Stimulated activated CD4-positive, alpha-beta T cell treated with anti-CD3 and anti-CD28 coated beads, Interleukin-12 subunit alpha, Interleukin-12 subunit beta, amount 100 ng/mL, for 48 hours (primary cell): ENCODE data around the gene PHAF1.

Experiments
- DNase-seq, 3 donors: peaks; one replicate each; pipeline ENCODE4 v3.0.0-alpha.2; 2020; ENCODE audit warnings: low read depth in 2 of 3, low spot score in 1 of 3

The PHAF1 gene

GRCh38 chr16:67109407-67110135 lies at the start of gene PHAF1:
Gene PHAF1 (plus strand): TSS chr16:67109941. CDS start chr16:67110176, 235 bp downstream.
- DNase-seq = peak; percentile 92 to 95 (median 94)

GRCh38 chr16:67063008-67063407 lies 46.7 kb upstream of the PHAF1 start:
- DNase-seq = no peak

- DNase-seq = no peak
Observed at GRCh38 chr16:67068212-67068753, 41.5 kb upstream of the PHAF1 start.

GRCh38 chr16:67071476-67072048 lies 38.2 kb upstream of the PHAF1 start:
- no peak for DNase-seq

GRCh38 chr16:67075331-67075730 lies 34.4 kb upstream of the PHAF1 start:
- DNase-seq = no peak

GRCh38 chr16:67077871-67078270 lies 31.9 kb upstream of the PHAF1 start:
- DNase-seq = no peak

- no peak for DNase-seq
Observed at GRCh38 chr16:67082100-67082499, 27.6 kb upstream of the PHAF1 start.

GRCh38 chr16:67082891-67083290 lies 26.9 kb upstream of the PHAF1 start:
- no peak for DNase-seq

- no peak for DNase-seq
Observed at GRCh38 chr16:67084345-67085028, 25.3 kb upstream of the PHAF1 start.

- no peak for DNase-seq
Observed at GRCh38 chr16:67086822-67087221, 22.9 kb upstream of the PHAF1 start.

GRCh38 chr16:67087291-67087690 lies 22.4 kb upstream of the PHAF1 start:
- no peak for DNase-seq

GRCh38 chr16:67087803-67088202 lies 21.9 kb upstream of the PHAF1 start:
- no peak for DNase-seq

GRCh38 chr16:67088551-67088950 lies 21.2 kb upstream of the PHAF1 start:
- DNase-seq = no peak

GRCh38 chr16:67089101-67089500 lies 20.6 kb upstream of the PHAF1 start:
- DNase-seq = no peak

- no peak for DNase-seq
Observed at GRCh38 chr16:67091906-67092566, 17.7 kb upstream of the PHAF1 start.

GRCh38 chr16:67093098-67093726 lies 16.5 kb upstream of the PHAF1 start:
- DNase-seq = no peak

GRCh38 chr16:67098599-67098998 lies 11.1 kb upstream of the PHAF1 start:
- no peak for DNase-seq

- DNase-seq = no peak
Observed at GRCh38 chr16:67100569-67101310, 9.0 kb upstream of the PHAF1 start.

GRCh38 chr16:67101311-67102082 lies 8.2 kb upstream of the PHAF1 start:
- peak in 2 of 3 donors; percentile 12 to 14 for DNase-seq

GRCh38 chr16:67104061-67104460 lies 5.7 kb upstream of the PHAF1 start:
- no peak for DNase-seq
